GM18907 (cell line): ENCODE results near the gene ADORA1.

Source experiments
- ATAC-seq: cut with Tn5 transposase; IDR thresholded peaks from one replicate; pipeline ENCODE4 v1.9.1; 2021; ENCODE audit warnings: mild to moderate bottlenecking, moderate library complexity; ENCODE audit not compliant: unreplicated experiment

Gene ADORA1

DNA sequence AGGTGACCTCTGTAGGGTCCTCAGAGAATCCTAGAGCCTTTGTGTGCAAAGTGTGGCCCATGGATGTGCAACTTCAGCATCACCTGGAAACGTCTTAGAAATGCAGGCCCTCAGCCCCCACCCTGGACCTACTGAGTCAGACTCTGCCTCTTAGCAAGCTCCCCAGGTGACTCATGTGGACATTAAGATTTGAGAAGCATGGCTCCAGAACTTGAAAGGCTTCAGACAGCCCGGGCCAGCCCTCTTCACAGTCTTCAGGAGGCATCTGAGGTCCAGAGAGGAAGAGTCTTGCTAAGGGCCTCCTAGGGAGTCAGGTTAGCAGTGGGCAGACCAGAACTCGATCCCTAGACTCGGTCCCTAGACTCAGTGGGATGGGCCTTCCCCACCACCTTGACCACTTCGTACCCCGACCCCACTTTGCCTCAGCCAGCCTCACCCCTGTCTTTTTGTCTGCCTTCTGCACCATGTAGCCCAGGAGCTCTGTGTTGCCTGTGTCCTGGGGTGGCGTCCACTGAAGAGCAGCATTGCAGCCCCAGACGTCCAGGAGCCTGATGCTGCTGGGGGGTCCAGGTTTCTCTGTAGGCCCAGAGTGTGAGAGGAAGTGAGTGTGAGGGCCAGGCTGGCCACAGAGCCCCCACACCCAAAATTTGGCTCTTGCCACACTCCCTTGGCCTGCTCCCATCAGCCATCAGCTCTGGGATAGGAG lies 43.3 kb downstream of the ADORA1 start:
- no peak for ATAC-seq

GRCh38 chr1:203171341-203172183 lies 44.0 kb downstream of the ADORA1 start:
- ATAC-seq = no peak

- no peak for ATAC-seq
Measured at GRCh38 chr1:203172184-203173010, 44.9 kb downstream of the ADORA1 start.

DNA sequence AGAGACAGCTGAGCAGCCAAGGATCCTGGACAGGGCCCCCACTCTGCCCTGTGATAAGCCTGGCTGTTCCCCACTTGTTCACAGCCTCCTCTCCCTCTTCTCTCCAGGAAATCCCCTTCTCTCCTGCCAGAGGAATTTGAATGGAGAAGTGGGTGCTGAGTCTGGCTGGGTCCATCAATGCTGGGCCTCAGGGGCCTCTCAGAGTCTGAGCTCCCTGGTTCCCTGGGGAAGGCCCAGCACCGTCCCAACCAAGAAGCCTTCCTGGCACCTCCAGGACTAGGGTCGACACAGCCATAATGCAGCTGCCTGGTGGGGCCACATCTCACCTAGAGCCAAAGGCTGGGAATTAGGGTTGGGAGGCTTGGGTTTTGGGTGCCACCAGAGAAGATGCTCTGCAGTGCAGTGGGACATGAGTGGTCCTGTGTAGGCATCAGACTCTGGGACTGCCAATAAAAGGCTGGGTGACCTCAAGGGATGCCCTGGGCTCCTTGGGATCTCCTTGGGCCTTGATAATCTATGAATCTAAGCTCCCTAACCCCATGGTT lies 45.6 kb downstream of the ADORA1 start:
- ATAC-seq = no peak

DNA sequence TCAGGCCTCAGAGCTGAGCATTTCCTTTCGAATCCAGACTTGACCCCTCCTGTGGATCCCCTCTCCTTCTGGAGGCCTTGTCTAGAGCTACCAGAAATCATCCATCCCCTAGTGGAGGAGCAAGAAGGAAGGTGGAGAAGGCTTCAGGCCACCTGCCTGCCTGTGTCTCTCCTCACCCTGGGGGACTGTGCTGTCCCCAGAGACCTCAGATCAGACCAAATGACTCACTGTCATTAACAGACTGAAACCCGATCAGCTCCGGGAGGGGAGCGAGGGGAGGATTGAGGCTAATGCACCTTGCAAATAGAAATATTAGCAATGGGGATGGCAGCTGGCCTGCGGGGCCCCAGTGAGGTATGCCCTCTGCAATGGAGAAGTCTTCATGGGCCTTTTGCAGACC lies 46.0 kb downstream of the ADORA1 start:
- ATAC-seq = peak; percentile 92

DNA sequence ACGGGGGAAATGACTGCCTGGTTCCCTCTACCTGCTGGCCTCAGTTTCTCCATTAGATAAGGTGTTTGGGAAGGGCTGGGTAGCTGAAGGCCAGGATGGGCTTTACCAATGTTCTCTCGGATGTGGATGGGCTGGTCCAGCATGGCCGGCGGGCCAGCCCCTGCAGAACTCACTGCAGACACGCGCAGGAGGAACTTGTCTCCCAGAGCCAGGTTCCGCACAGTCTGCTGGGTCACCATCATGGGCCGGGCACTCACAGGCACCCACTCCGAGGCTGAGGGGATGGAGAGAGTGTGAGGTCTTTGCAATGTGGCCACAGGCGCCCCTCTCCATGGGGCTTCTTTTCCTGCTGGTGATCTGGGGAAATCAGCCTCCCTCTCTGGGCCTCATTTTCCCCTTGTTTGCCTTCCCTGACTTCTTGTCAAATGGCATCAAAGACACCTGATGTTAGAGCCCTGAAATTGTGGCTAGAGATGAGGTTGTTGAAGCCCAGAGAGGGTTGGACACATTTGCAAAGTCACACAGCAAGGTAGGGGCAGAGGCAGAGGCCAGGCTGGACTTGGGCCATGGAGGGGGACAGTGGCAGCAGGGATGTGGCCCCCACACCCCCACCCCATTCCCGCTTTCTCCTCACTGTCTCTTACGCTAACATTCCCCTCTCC lies 46.9 kb downstream of the ADORA1 start:
- no peak for ATAC-seq

GRCh38 chr1:203175237-203175826 lies 47.8 kb downstream of the ADORA1 start, which contains the start of gene MYBPH:
Gene MYBPH (minus strand): TSS chr1:203175826. CDS start chr1:203175755, 71 bp downstream.
- no peak for ATAC-seq

- no peak for ATAC-seq
Measured at GRCh38 chr1:203175827-203176241, 48.3 kb downstream of the ADORA1 start.

DNA sequence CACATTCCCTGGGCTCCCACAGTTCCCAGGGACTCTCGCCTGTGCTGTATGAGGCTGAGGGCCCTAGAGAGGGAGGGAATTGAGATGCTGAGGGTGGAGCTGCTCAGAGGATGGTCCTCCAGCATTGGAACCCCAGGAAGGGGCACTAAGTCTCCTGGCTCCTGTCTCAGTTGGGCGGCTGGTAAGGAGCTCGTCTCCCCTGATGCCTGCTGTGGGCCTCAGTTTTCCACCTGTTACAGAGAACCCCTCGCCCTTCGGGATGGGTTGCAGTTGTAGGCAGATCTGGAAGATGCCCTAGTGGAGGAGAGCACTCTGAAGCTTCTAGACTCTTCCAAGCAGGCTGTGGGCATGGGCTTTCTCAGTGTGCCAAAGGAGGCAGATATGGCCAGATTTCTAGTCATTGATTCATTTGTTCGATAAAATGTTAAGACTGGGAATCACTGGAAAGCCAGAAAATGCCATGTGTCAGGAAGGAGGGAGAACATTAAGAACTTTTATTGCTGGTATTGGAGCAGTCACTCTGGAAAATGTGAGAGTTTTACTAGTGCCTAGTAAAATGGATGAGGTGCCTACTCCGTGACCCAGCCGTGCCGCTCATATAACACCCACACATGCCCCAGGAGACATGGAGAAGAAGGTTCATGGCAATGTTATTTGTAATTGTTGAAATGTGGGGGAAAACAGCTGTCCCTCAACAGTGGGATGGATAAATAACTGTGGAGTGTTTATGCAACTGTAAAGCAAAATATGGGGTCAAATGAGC lies 48.9 kb downstream of the ADORA1 start:
- no peak for ATAC-seq

- no peak for ATAC-seq
Measured at GRCh38 chr1:203177036-203177405, 49.5 kb downstream of the ADORA1 start.

DNA sequence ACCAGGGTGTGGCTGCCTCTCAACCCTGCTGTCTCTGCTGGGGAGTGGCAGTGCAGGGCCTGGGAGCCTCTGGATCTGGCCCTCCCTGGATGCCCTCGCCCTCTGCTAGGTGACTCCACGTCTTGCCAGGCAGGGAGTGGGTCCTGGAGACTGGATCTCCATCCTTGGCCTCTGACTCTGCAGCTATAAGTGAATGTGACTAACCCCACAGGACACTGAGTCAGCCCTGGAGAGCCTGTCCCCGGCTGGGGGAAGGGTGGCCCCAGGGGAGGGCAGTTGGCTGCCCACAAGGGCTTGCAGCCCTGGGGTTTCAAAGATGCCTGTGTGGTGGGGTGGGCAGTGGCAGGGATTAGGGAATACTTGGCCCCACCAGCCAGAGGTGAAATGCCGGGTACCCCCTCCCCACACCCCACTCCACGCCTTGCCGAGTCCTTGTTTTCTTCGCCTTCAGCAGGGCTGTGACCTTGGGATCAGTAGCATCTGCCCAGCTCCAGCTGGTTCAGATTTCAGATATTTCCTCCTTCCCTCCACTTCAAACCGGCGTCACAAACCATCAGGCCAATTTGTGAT lies 50.0 kb downstream of the ADORA1 start:
- no peak for ATAC-seq

DNA sequence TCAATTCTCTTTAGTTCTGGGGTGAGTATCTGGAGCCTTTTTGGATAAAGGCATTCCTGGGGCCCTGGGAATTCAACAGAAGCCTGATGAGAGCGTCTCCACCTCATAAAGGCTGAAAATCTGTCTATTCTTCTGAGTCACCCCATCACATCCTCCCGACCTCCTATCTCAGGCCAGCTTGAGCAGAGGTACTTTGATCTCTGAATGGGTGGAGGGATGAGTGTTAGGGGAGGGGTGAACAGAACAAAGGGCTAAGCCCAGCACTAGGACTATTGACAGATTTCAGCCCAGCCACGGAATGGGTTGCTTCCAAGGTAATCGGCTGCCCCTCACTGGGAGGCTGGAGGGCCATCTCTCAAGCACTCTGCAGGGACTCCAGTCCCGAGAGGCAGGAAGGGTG lies 50.6 kb downstream of the ADORA1 start:
- ATAC-seq = no peak

DNA sequence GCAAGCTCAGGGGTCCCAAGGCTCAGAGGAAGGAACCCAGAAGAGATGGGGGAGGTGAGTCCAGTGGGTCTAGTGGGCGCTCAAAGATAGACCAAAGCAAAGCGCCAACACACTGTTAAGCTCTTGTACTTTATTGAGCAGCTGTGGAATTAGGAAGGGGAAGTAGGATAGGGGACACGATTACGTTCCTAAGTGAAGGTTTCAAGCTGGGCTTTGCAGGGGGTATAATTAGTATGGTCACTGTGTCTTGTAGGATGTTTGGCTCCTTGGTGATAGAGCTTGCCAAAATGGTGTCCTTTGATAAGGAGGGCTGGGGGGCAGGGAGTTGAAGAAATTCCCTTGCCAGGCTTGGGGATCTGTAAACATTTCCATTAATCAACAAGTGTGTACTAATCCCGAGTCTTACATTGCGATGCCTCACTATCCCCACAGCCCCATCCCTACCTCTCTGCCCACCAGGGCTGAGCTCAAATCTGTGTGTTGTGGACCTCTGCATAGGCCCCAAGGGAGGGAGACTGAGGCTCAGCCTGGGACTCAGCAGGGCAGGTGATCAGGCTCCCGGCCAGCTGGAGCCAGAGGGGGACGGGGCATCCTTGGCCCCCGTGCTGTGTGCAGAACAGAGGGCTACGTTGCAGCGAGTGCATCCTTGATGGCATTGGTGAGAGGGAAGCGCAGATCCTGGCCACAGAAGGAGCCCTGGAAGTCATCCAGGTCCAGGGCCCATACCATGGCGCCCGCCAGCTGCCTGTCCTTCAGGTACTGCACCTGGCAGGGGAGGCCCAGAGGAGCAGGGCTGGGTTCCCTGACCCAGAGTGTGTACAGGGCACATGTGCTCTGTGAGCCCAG lies 51.5 kb downstream of the ADORA1 start:
- ATAC-seq = no peak

GRCh38 chr1:203179667-203180005 lies 52.1 kb downstream of the ADORA1 start:
- ATAC-seq = no peak

DNA sequence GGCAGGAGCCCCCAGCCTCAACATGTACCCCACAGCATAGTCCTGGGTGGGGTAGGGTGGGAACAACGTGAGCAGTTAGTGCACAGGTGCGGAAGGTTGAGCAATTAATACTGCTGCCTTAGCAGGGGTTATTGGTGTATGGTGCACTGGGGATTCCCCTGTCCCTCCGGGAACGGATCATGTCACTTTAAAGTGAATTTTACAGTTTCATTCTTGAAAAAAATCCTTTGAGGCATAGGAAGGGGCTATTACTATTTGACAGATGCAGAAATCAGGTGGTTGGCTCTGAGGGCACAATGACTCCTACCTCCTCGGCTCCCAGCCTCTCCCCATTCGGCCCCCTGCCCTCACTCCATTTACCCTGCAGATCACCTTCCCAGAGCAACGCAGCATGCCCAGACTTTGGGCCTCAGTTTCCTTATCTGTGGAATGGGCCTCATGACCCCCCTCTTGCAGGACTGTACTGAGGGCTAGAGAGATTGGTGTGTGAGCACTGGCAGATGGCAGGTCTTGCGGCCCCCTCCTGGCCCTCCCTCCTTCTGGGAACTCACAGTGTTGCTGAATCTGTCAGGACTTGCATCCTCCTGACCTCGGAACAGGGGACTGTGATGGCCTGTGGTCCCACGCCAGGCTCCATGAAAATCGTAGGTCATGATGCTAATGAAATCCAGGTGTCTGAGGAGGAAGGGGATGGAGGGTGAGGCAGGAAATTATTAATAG lies 53.2 kb downstream of the ADORA1 start:
- no peak for ATAC-seq

GRCh38 chr1:203181586-203182386 lies 54.3 kb downstream of the ADORA1 start:
- ATAC-seq = no peak
